Erythroblast (primary cell): ENCODE data around the gene TECPR1.

Experiments used
- GATA1 ChIP-seq: IDR thresholded peaks from 2 replicates; pipeline ENCODE4 v1.6.1; 2011; ENCODE audit warnings: low read depth, mild to moderate bottlenecking, control low read depth, low read length, moderate library complexity
- POLR2A ChIP-seq: IDR thresholded peaks from 2 replicates; pipeline ENCODE4 v1.6.1; 2011; ENCODE audit warnings: mild to moderate bottlenecking, low read length

- TF ChIP-seq GATA1 (no peak), POLR2A (no peak)
Measured at GRCh38 chr7:98221611-98222532, 30.2 kb downstream of the TECPR1 start.
